Spinal cord (tissue), 10 donors: ENCODE data around the gene GRIP1. TPM values are rescaled to one million over a fixed set of nuclear protein-coding genes. Genes with fewer than 3 reads are reported as not detected.

ENCODE experiments used
- DNase-seq, 6 donors: peaks; one replicate each; pipeline versions ENCODE4 v3.0.0 to v3.0.0-alpha.2; 2013 to 2015; ENCODE audit warnings: low spot score in 6 of 6, low read depth in 4 of 6
- H3K27ac ChIP-seq: one replicate; pipeline ENCODE4 v1.5.1; 2013; ENCODE audit warnings: low read depth, low read length, control low read depth
- H3K27me3 ChIP-seq: one replicate; pipeline ENCODE4 v1.6.1; 2013; ENCODE audit warnings: low read length; ENCODE audit not compliant: control insufficient read depth, insufficient read depth
- H3K36me3 ChIP-seq: one replicate; pipeline ENCODE4 v1.6.1; 2013; ENCODE audit warnings: low read length; ENCODE audit not compliant: control insufficient read depth, insufficient read depth
- H3K4me1 ChIP-seq: one replicate; pipeline ENCODE4 v1.6.1; 2013; ENCODE audit warnings: low read length; ENCODE audit not compliant: control insufficient read depth, insufficient read depth
- H3K4me3 ChIP-seq: one replicate; pipeline ENCODE4 v1.5.1; 2013; ENCODE audit warnings: low read depth, low read length, control low read depth
- H3K9me3 ChIP-seq: one replicate; pipeline ENCODE4 v1.6.1; 2013; ENCODE audit warnings: low read length; ENCODE audit not compliant: control insufficient read depth, insufficient read depth
- WGBS: methylation state at CpG from one replicate; pipeline ENCODE4 v1.1.5; 2013; ENCODE audit warnings: missing lambda C conversion rate; ENCODE audit not compliant: insufficient coverage; 5-methylcytosine and 5-hydroxymethylcytosine counted together
- polyA plus RNA-seq, 2 donors: library from polyadenylated mRNA; unstranded; fragments of 120-200 nt; gene quantifications; one replicate each; pipeline ENCODE4 v1.2.1, GENCODE V29; 2013; ENCODE audit not compliant: insufficient read length in 2 of 2
- total RNA-seq, 2 donors: library from RNA; depleted of rRNA in 1 of 2; stranded (reverse); fragments of 120-200 nt in 1 of 2; fragments of >200 nt in 1 of 2; gene quantifications; one replicate each; pipeline versions ENCODE4 v1.2.3 to v1.2.4, GENCODE V29; 2013 to 2014
- donor health status: healthy.

The GRIP1 gene
- total and polyA plus RNA-seq, 4 donors = 25.1 to 33.4 (median 29.9) TPM

DNA sequence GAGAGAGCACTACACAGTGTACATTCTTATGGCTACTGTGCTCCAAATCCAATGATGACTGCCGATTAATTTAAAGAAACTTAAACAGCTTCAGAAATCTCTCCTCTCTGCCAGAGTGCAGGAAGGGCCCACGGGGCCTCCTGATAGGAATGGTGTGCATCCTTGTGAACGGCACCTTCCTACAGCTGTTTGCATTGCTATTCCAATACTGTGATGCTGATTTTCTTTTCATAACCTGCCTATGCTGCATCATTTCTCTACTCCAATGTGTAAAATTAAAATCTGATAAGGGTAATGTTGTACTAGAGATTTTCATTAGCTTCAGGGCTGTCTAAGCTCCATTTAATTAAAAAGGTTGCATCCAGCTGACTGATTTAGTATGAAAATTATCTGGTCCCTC, 217.5 kb downstream of the GRIP1 start:
- Histone ChIP-seq H3K4me1 (no peaks in the 10 kb centered on the region), H3K36me3 (peaks cover 2% of the 10 kb centered on the region), H3K9me3 (no peaks in the 10 kb centered on the region), H3K27ac (no peak overlapping the region), H3K4me3 (no peak overlapping the region), H3K27me3 (no peaks in the 10 kb centered on the region)
- DNase-seq = peak in 1 of 6 donors; percentile 81
- WGBS = 67% methylated on average over 2 of the region's 3 CpGs

DNA sequence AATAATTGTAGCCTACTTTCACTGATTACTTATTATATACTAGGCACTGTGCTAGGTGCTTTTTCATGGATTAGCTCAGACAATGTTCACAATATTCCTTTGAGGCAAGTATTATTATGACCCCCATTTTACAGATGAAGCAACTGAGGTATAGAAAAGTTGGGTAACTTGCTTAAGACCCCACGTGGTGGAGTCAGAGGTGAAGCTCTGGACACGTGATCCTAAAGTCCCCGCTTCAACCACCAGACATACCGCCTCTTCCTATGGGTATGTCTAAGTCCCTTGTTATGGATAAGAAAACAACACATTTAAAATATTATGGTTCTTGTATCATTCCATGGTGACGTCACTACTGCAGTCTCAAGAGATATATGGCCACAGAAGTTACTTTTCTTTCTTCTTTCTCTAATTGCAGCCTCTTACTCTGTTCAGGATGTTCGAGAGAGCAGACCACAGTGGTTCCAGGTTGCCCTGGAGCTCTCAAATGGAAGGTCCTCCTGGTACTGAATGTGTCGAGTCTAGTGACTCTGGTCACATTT, 218.9 kb downstream of the GRIP1 start:
- no peak overlapping the region for H3K4me3 ChIP-seq
- H3K27ac ChIP-seq = no peak overlapping the region
- no peaks in the 10 kb centered on the region for H3K27me3 ChIP-seq
- WGBS = 75% methylated on average over 2 of the region's 7 CpGs
- H3K4me1 ChIP-seq = no peaks in the 10 kb centered on the region
- no peaks in the 10 kb centered on the region for H3K9me3 ChIP-seq
- peaks cover 2% of the 10 kb centered on the region for H3K36me3 ChIP-seq
- DNase-seq = no peak

DNA sequence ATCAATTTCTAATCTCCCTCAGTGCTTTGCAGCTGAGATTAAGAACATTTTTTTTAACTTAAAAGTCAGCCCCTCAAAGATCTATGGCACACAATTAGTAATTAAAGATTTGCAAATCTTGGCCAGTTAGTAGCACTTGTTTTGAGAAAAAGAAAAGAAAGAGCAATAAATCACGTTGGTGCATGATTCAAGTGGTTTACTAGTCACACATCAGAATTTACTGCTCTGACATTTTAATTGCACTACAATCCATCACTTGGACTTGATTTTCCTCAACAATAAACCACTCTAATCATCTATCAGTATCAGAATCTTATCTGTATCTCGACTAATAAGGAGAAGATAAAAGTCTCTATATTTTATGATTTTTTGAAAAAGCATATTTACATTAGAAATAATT, 222.3 kb downstream of the GRIP1 start:
- WGBS = no CpG with 5 or more reads among the region's 2 CpGs
- no peak for DNase-seq
- no peaks in the 10 kb centered on the region for H3K27me3 ChIP-seq
- no peak overlapping the region for H3K27ac ChIP-seq
- H3K36me3 ChIP-seq = no peaks in the 10 kb centered on the region
- no peaks in the 10 kb centered on the region for H3K9me3 ChIP-seq
- H3K4me1 ChIP-seq = no peaks in the 10 kb centered on the region
- H3K4me3 ChIP-seq = no peak overlapping the region

DNA sequence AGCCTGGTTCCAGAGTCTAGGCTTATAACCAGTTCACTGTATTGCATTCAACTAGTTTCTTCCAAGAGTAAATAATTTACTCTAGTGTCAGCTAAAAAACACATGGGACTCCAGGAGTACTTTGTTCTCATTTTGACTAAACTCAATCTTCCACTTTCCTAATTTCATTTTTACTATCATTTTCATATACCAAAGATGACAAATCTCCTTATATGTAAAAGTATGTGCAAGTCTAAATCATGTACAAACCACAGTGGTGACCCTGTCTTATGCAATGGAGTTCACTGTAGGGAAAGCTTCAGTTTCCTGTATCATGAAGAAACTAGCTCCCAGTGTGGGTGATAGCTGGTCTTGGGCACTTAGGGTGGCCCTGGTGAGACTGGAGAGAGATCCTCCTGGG, 225.0 kb downstream of the GRIP1 start:
- Histone ChIP-seq H3K4me1 (no peaks in the 10 kb centered on the region), H3K27me3 (no peaks in the 10 kb centered on the region)

DNA sequence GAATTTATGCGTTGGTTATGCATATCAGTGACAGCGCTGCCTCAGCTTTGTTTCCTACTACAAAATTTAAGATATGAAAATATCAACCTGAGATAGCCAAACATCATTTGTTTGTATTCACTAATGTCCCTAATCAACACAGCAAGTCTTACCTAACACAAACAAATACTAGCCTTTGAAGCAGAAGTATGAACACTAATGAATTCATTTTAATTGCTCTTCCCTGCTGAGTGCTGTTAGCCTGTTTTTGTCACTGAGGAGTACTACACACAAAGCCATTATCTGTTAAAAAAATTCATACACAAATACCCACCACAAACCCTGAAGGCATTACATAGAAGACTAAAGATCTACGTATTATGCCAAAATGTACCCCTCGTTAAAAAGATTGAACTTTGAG, 225.8 kb downstream of the GRIP1 start:
- DNase-seq = peak in 1 of 6 donors; percentile 84
- Histone ChIP-seq H3K9me3 (no peaks in the 10 kb centered on the region), H3K36me3 (no peaks in the 10 kb centered on the region), H3K27me3 (no peaks in the 10 kb centered on the region), H3K27ac (no peak overlapping the region), H3K4me1 (no peaks in the 10 kb centered on the region), H3K4me3 (no peak overlapping the region)
- no CpG with 5 or more reads among the region's 4 CpGs for WGBS

More for the DNA sequence above, 225.0 kb downstream of the GRIP1 start:
- Histone ChIP-seq H3K27ac (no peak overlapping the region), H3K4me3 (no peak overlapping the region), H3K36me3 (no peaks in the 10 kb centered on the region), H3K9me3 (no peaks in the 10 kb centered on the region)
- no peak for DNase-seq

DNA sequence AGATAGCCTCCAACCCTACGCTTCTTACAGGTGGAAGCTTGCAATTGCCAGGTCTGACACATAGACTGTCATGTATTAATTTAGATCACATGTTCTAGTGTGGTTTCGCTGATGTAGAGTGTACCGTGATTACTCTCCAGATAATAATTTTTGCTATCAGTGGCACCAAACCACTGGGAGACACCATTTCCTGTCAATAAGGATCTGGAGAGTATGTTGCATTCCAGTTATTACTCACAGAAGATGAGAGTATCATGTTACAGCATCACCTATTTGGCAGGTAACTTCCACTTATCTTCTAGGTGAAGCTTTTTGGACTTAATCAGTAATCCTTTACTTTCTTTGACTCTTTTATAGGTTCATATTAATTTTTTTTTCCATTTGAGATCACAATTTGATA, 229.3 kb downstream of the GRIP1 start:
- Histone ChIP-seq H3K36me3 (no peaks in the 10 kb centered on the region), H3K27ac (no peak overlapping the region), H3K9me3 (no peaks in the 10 kb centered on the region), H3K4me3 (no peak overlapping the region), H3K4me1 (no peaks in the 10 kb centered on the region), H3K27me3 (no peaks in the 10 kb centered on the region)
- DNase-seq = no peak
- no CpG with 5 or more reads among the region's 3 CpGs for WGBS

DNA sequence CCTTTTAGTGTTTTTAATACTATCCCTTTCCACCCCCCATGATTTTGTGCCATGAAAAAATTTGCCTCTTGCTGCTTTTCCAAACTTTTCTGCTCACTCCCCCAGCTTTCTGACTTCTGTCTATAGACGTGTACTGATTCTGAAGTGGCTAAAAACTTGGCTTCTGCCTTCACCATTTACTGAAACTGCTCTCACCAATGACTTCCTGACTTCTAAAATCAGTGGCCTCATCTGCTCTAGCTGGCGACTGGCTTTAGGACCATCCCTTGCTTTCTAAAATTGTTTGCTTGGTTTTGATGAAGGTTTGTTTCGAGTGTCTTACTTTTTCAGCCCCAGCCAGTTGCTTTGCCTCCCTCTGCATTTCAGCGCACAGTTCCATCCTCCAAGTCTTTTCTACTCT, 231.2 kb downstream of the GRIP1 start:
- 83% methylated on average over 2 of the region's 4 CpGs for WGBS
- Histone ChIP-seq H3K36me3 (no peaks in the 10 kb centered on the region), H3K4me3 (no peak overlapping the region)

DNA sequence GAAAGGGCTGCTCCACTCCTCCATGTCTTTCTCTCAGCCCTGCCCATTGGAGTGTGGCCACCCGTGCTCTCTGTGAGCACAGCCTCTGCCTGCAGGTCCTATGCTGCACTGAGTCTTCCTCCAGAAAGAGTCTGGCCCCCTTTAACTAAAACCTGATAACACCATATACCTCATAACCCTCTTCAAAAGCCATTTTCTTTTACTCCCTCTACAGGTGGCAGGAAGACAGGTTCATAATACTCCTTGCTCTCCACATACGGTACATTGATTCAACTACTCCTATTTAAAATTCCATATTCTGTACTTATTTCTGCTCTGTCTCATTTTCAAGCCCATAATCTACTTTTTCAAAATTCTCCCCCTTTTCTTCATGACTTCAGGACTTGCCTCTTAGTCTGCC, 232.6 kb downstream of the GRIP1 start:
- H3K36me3 ChIP-seq = no peaks in the 10 kb centered on the region
- no peak overlapping the region for H3K27ac ChIP-seq
- 87% methylated on average over 2 of the region's 2 CpGs for WGBS
- no peak for DNase-seq
- no peak overlapping the region for H3K4me3 ChIP-seq
- no peaks in the 10 kb centered on the region for H3K9me3 ChIP-seq
- H3K4me1 ChIP-seq = no peaks in the 10 kb centered on the region
- H3K27me3 ChIP-seq = no peaks in the 10 kb centered on the region

More for the DNA sequence above, 231.2 kb downstream of the GRIP1 start:
- no peak for DNase-seq
- Histone ChIP-seq H3K9me3 (no peaks in the 10 kb centered on the region), H3K4me1 (no peaks in the 10 kb centered on the region), H3K27me3 (no peaks in the 10 kb centered on the region), H3K27ac (no peak overlapping the region)

DNA sequence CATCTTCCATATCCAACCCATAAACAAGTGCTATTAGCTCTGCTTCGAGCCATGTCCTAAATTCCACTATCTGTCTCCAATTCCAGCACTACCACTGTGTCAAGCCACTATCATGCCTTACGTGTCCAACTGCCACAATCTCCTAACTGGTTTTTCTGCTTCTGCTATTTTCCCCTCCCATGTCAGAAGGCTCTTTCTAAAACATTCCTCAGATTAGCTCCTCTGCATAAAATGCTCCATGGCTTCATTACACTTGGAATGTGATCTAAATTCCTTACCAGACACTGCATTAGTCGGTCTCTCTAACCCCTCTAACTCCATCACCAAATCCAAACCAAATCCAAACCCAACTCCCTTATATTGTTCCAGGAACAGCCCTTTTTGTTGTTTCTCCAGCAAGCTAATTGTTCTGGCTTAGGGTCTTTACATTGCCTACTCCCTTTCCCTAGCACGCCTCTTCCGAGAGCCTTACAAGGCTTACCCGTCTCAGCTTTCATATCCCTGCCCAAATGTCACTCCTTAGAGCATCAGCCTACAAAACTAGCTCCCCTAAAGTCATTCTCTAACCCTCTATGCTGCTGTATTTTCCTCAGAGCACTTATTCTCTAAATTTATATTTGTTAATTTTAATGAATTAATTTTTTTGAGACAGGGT, 236.8 kb downstream of the GRIP1 start:
- Histone ChIP-seq H3K27ac (no peak overlapping the region), H3K4me1 (no peaks in the 10 kb centered on the region), H3K4me3 (no peak overlapping the region), H3K27me3 (no peaks in the 10 kb centered on the region), H3K36me3 (no peaks in the 10 kb centered on the region), H3K9me3 (no peaks in the 10 kb centered on the region)
- WGBS = 90% methylated on average over 5 of the region's 6 CpGs
- DNase-seq = no peak

DNA sequence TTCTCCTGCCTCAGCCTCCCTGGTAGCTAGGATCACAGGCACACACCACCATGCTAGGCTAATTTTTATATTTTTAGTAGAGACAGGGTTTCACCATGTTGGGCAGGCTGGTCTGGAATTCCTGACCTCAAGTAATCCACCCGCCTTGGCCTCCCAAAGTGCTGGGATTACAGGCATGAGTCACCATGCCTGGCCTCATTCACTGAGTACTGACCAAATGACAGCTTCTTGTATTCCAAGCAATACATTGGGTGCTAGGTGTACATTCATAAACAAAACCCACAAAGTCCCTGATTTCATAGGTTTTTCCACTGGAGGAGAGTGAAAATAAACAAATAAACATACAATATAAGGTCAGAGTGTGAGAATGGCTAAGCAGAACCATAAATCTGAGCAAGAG, 240.3 kb downstream of the GRIP1 start:
- WGBS = 100% methylated on average over 1 of the region's 1 CpG
- no peak for DNase-seq
- Histone ChIP-seq H3K4me1 (no peaks in the 10 kb centered on the region), H3K36me3 (no peaks in the 10 kb centered on the region), H3K4me3 (no peak overlapping the region), H3K27me3 (no peaks in the 10 kb centered on the region), H3K9me3 (no peaks in the 10 kb centered on the region), H3K27ac (no peak overlapping the region)
